HG02938 (cell line): ENCODE data around the gene SECISBP2L.

Experiments used
- ATAC-seq: cut with Tn5 transposase; IDR thresholded peaks from one replicate; pipeline ENCODE4 v1.9.1; 2021; ENCODE audit warnings: mild to moderate bottlenecking, moderate library complexity; ENCODE audit not compliant: unreplicated experiment

SECISBP2L gene

GRCh38 chr15:49060710-49061495, 14.7 kb upstream of the SECISBP2L start:
- no peak for ATAC-seq

DNA sequence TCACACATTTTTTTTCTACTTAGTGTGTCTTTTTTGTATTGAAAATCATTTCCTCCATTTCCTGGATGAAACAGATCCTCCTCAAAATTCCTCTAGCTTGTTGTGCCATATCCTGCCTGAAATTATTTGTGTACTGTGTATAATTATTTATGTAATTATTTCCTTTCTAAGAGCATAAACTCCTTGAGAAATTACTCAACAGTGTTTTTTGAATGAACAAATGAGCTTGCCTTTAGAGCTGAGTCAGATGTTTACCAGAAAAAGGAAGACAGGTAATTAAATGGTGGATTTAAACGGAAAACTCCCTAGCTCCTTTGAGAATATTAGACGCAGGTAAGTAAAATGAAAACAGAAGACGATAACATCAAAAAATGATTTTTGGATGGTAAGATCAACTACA, 13.2 kb upstream of the SECISBP2L start:
- no peak for ATAC-seq

GRCh38 chr15:49058559-49058958, 12.3 kb upstream of the SECISBP2L start:
- no peak for ATAC-seq

DNA sequence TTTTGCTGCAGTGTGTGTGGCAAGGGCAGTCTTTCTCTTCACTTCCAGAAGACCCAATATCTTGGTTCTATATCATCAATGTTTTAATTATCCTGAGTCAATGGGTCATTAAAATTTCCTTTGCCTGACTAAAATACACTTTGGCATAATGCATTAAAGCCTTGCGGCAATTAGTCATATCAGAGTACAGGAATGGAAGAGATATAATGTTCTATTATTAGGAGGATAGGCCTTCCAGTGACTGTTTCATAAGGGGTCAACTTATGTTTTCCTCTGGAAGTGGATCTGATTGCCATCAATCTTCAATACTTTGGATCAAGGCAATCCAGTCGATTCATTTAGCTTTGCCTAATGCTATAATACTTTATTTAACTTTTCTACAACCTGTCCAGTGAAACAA, 9.4 kb upstream of the SECISBP2L start:
- ATAC-seq: no peak

GRCh38 chr15:49052662-49053061, 6.4 kb upstream of the SECISBP2L start:
- no peak for ATAC-seq

DNA sequence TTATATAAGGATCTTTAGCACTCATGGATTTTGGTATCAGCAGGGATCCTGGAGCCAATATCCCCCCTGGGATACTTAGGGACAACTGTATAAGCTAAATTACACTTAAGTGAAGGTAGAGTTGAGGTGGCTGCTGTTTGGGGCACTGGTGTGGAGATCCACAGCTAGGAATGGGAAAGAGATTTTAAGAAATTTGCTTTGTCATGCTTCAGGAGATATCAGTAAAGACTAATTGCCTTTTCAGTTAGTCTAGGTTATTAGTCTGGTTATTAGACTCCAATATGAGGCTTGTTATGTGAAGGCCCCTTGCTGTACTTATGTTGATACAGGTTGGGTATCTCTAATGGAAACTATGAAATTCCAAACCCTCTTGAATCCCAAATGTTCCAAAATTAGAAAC, 1.2 kb upstream of the SECISBP2L start:
- no peak for ATAC-seq

- peak; percentile 30 for ATAC-seq
These were observed 461 bp downstream of the SECISBP2L start for GRCh38 chr15:49045751-49046219.

DNA sequence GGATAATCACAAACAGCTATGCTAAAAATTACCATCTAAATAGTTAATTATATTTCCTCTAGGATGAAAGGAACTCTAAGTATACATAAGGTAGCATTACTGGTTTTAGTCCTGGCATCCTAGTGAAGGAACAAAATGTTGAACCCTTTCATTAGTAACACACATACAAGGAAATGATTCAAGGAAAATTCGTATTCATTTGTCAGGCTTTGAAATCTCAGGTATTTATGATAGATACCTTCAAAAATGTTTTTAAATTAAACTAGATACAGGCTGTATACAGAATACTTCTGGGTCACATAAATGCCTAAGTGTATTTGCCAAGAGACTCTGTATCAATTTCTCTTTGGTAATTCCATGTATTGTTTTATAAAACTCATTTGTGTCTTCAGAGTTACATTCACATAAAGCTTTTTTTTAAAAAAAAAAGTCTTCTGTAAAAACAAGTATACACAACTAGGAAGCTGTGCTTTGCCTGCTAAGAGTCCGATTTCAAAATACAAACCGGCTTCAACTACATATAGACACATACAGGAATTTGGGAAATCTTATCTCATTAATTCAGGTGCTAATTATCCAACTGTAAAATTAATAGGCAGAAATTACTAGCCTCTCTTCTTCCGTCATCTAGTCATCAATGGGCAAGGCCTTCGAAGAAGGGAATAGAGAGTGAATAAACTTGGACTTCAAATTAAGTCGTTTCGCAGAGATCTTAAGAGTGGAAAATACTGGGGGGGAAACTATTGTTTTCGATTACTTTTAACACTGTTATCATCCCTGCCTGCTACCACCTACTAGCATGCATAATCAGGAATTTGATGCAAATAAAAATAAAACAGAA, 1.3 kb downstream of the SECISBP2L start:
- no peak for ATAC-seq

GRCh38 chr15:49044002-49044401, 2.2 kb downstream of the SECISBP2L start:
- ATAC-seq: no peak

DNA sequence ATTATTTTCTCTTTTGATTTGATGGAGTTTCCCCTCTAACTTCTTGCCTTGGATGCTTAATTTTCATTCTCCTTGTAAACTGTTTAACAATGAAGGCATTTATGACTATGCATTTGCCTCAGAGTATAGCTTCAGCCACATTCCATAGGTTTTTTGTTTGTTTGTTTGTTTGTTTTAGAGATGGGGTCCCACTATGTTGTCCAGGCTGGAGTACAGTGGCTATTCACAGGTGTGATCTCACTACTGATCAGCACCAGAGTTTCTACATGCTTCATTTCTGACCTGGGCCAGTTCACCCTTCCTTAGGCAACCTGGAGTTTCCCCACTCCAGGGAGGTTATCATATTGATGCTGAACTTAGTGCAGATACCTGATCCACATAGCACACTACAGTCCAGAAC, 4.1 kb downstream of the SECISBP2L start:
- ATAC-seq: no peak

- no peak for ATAC-seq
These were observed 4.8 kb downstream of the SECISBP2L start for GRCh38 chr15:49041426-49041825.

GRCh38 chr15:49040151-49040550, 6.1 kb downstream of the SECISBP2L start:
- no peak for ATAC-seq

DNA sequence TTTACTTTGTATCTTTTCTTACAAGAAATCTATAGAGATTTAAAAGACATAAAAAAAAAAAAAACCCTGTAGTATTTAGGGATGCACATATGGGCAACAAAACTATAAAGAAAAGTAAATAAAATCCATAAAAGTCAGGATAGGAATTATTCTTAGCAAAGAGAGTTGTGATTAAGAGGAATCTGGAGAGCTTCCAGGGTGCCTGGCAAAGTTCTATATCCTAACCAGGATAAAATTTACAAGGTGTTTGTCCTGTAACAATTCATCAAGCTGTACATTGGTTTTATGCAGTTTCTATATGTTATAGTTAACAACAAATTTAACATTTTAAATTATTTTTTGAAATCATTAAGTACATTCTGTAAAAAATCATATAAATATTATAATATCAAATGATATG, 7.9 kb downstream of the SECISBP2L start:
- no peak for ATAC-seq

DNA sequence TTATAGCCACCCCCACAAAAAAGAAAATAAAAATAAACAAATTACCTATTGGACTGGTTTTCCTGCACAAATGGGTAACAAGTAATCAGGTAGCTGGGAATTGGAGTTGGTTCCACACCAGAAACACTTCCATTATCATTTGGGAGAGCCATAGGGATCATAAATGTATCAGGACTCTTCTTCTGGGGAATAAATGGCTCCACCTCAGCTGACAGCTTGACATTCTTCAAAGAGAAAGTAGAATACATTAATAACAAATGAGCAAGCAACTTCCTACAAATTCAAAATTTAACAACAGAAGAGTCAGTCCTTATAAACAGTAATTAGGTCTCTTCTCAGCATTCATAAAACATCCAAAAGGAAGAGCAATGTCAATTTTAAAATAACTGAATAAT, 8.7 kb downstream of the SECISBP2L start:
- no peak for ATAC-seq

GRCh38 chr15:49036650-49037545, 9.3 kb downstream of the SECISBP2L start:
- no peak for ATAC-seq

DNA sequence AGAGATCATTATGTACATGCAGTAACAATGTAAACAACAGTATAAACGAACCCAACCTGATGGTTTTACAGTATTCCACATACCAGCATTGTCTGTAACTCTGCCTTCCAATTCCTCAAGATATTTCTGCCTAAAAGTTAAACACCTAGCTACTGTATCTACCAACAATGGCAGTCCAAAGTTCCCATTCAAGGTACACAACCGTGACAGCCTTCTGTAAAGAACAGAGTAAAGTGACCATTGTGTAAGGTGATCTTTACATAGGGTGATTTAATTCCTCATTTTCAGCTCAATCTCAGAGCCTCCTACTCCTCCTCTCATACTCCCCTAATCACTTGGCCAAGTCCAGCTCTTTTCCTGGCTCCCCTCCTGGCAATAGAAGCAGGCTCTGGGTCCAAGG, 10.4 kb downstream of the SECISBP2L start:
- ATAC-seq: no peak

DNA sequence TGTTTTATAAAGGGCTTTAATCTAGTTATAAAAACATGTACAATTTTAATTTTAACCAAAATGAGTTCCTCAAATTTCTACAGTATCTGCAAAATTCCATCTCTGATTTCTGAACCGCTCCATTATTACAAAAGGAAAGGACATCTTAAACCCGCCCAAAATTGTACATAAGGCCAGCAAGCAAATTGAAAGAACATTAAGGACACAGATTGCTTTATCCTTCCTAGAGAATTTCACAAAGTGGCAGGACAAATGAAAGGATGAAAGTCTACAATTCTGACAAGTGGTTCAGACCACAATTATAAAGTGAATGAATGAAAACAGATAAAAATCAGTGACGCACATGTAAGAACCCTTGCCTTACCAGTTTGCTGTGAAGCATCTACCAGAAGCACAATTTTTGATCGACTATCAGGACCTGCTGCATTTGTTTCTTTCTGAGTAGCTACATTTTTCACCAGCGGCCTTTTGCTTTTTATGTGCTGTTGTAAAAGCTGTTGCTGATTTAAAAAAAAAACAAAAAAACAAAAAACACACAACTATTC, 13.6 kb downstream of the SECISBP2L start:
- no peak for ATAC-seq

GRCh38 chr15:49031804-49032203, 14.4 kb downstream of the SECISBP2L start:
- ATAC-seq: no peak

- no peak for ATAC-seq
These were observed 19.5 kb downstream of the SECISBP2L start for GRCh38 chr15:49026700-49027099.

GRCh38 chr15:49024840-49025239, 21.4 kb downstream of the SECISBP2L start:
- ATAC-seq: peak; percentile 74

- ATAC-seq: peak; percentile 81
These were observed 22.9 kb downstream of the SECISBP2L start for GRCh38 chr15:49023354-49023753.
